H9 (cell line): ENCODE data around the gene TCF4. TPM values are rescaled to one million over a fixed set of nuclear protein-coding genes. Genes with fewer than 3 reads are reported as not detected.

Source experiments
- DNase-seq: peaks from one replicate; pipeline ENCODE4 v3.0.0-alpha.2; 2017
- H2AFZ ChIP-seq: one replicate; pipeline ENCODE4 v1.6.1; 2013; ENCODE audit warnings: mild to moderate bottlenecking, low read length, control low read depth, moderate library complexity
- H2AK5ac ChIP-seq: 2 replicates; pipeline ENCODE4 v1.6.1; 2013; ENCODE audit warnings: low read length, control low read depth, mixed read lengths; ENCODE audit not compliant: insufficient read length
- H2BK120ac ChIP-seq: one replicate; pipeline ENCODE4 v1.6.1; 2013; ENCODE audit warnings: low read depth, mild to moderate bottlenecking, low read length, control low read depth, inconsistent platforms; ENCODE audit not compliant: poor library complexity, severe bottlenecking
- H2BK12ac ChIP-seq: 2 replicates; pipeline ENCODE4 v1.6.1; 2013; ENCODE audit warnings: low read length, control low read depth, mixed read lengths, low read depth; ENCODE audit not compliant: insufficient read length
- H2BK15ac ChIP-seq: 2 replicates; pipeline ENCODE4 v1.6.1; 2013; ENCODE audit warnings: low read depth, low read length, control low read depth
- H2BK20ac ChIP-seq: one replicate; pipeline ENCODE4 v1.6.1; 2013; ENCODE audit warnings: low read depth, mild to moderate bottlenecking, low read length, control low read depth, inconsistent platforms; ENCODE audit not compliant: poor library complexity, severe bottlenecking
- H2BK5ac ChIP-seq: 2 replicates; pipeline ENCODE4 v1.6.1; 2013; ENCODE audit warnings: low read length, control low read depth, mixed read lengths; ENCODE audit not compliant: insufficient read length
- H3K14ac ChIP-seq: 2 replicates; pipeline ENCODE4 v1.6.1; 2013; ENCODE audit warnings: low read length, control low read depth; ENCODE audit not compliant: insufficient read depth
- H3K18ac ChIP-seq: 2 replicates; pipeline ENCODE4 v1.6.1; 2013; ENCODE audit warnings: low read depth, mild to moderate bottlenecking, mixed read lengths, low read length, control low read depth; ENCODE audit not compliant: insufficient read length
- H3K23ac ChIP-seq: 2 replicates; pipeline ENCODE4 v1.6.1; 2013; ENCODE audit warnings: low read length, control low read depth, mixed read lengths, low read depth; ENCODE audit not compliant: insufficient read length
- H3K23me2 ChIP-seq: 2 replicates; pipeline ENCODE4 v1.6.1; 2013; ENCODE audit warnings: low read depth, mild to moderate bottlenecking, mixed read lengths, low read length, control low read depth; ENCODE audit not compliant: insufficient read length, poor library complexity, severe bottlenecking
- H3K27ac ChIP-seq: 2 replicates; pipeline ENCODE4 v1.5.1; 2013; ENCODE audit warnings: low read length, control low read depth, mixed read lengths, low read depth; ENCODE audit not compliant: insufficient read length
- H3K27me3 ChIP-seq: 2 replicates; pipeline ENCODE4 v1.6.1; 2013; ENCODE audit warnings: low read length, control low read depth, inconsistent platforms; ENCODE audit not compliant: insufficient read depth
- H3K4ac ChIP-seq: 2 replicates; pipeline ENCODE4 v1.6.1; 2013; ENCODE audit warnings: low read depth, mild to moderate bottlenecking, control low read depth, inconsistent platforms, low read length, moderate library complexity
- H3K4me1 ChIP-seq: 2 replicates; pipeline ENCODE4 v1.6.1; 2013; ENCODE audit warnings: low read length, control low read depth, inconsistent platforms; ENCODE audit not compliant: insufficient read depth
- H3K4me2 ChIP-seq: 2 replicates; pipeline ENCODE4 v1.6.1; 2013; ENCODE audit warnings: low read length, control low read depth, mixed read lengths; ENCODE audit not compliant: insufficient read length, insufficient read depth
- H3K56ac ChIP-seq: 2 replicates; pipeline ENCODE4 v1.6.1; 2013; ENCODE audit warnings: low read depth, mild to moderate bottlenecking, mixed read lengths, low read length, control low read depth; ENCODE audit not compliant: insufficient read length
- H3K79me1 ChIP-seq: 2 replicates; pipeline ENCODE4 v1.6.1; 2013; ENCODE audit warnings: low read depth, mild to moderate bottlenecking, moderate library complexity, low read length, control low read depth, inconsistent platforms; ENCODE audit not compliant: insufficient read depth, poor library complexity, severe bottlenecking
- H3K79me2 ChIP-seq: 2 replicates; pipeline ENCODE4 v1.6.1; 2013; ENCODE audit warnings: low read length, control low read depth, inconsistent platforms; ENCODE audit not compliant: insufficient read depth
- H3K9ac ChIP-seq: 2 replicates; pipeline ENCODE4 v1.6.1; 2013; ENCODE audit warnings: low read length, control low read depth, mixed read lengths; ENCODE audit not compliant: insufficient read length; ENCODE audit errors: extremely low read depth
- H3K9me3 ChIP-seq: one replicate; pipeline ENCODE4 v1.6.1; 2013; ENCODE audit warnings: low read depth, low read length, inconsistent platforms; ENCODE audit not compliant: control insufficient read depth
- H3T11ph ChIP-seq: one replicate; pipeline ENCODE4 v1.6.1; 2013; ENCODE audit warnings: mild to moderate bottlenecking, low read length, control low read depth, inconsistent platforms
- H4K20me1 ChIP-seq: one replicate; pipeline ENCODE4 v1.6.1; 2013; ENCODE audit not compliant: control insufficient read depth, insufficient read length, insufficient read depth
- H4K5ac ChIP-seq: 2 replicates; pipeline ENCODE4 v1.6.1; 2013; ENCODE audit warnings: low read depth, mild to moderate bottlenecking, mixed read lengths, low read length, control low read depth; ENCODE audit not compliant: insufficient read length
- H4K8ac ChIP-seq: replicated peaks from 2 replicates; pipeline ENCODE4 v1.6.1; 2013; ENCODE audit warnings: low read length, control low read depth, mixed read lengths, low read depth; ENCODE audit not compliant: insufficient read length
- H4K91ac ChIP-seq: 2 replicates; pipeline ENCODE4 v1.6.1; 2013; ENCODE audit warnings: low read depth, mild to moderate bottlenecking, moderate library complexity, mixed read lengths, low read length, control low read depth; ENCODE audit not compliant: insufficient read length
- H3K27ac Mint-ChIP-seq, 3 experiments: 2 replicates in 2 of 3; 3 replicates in 1 of 3; pipeline ENCODE4 v1.8.0; 2020 to 2021; ENCODE audit warnings: mixed read lengths in 3 of 3, mild to moderate bottlenecking in 1 of 3, moderate library complexity in 1 of 3
- H3K27me3 Mint-ChIP-seq: 2 replicates; pipeline ENCODE4 v1.8.0; 2021; ENCODE audit warnings: low read depth, mild to moderate bottlenecking, moderate library complexity, mixed read lengths
- H3K36me3 Mint-ChIP-seq, 3 experiments: 2 replicates in 2 of 3; 3 replicates in 1 of 3; pipeline ENCODE4 v1.8.0; 2020 to 2021; ENCODE audit warnings: low read depth in 3 of 3, mixed read lengths in 3 of 3; ENCODE audit not compliant: insufficient read depth in 1 of 3
- H3K4me1 Mint-ChIP-seq, 2 experiments: 2 replicates each; pipeline ENCODE4 v1.8.0; 2020; ENCODE audit warnings: mixed read lengths in 2 of 2
- H3K4me3 Mint-ChIP-seq, 2 experiments: 2 replicates in 1 of 2; 3 replicates in 1 of 2; pipeline ENCODE4 v1.8.0; 2020 to 2021; ENCODE audit warnings: mild to moderate bottlenecking in 2 of 2, mixed read lengths in 2 of 2, moderate library complexity in 1 of 2
- H3K9me3 Mint-ChIP-seq, 2 experiments: 2 replicates in 1 of 2; 3 replicates in 1 of 2; pipeline ENCODE4 v1.8.0; 2020; ENCODE audit warnings: mild to moderate bottlenecking in 2 of 2, mixed read lengths in 2 of 2, moderate library complexity in 1 of 2
- WGBS: extraction: QIAGEN DNeasy Blood & Tissue Kit; methylation state at CpG from one replicate; pipeline ENCODE4 v1.1.7; 2013; ENCODE audit warnings: missing lambda C conversion rate, low lambda C conversion rate, mixed read lengths; ENCODE audit not compliant: insufficient read length; ENCODE audit errors: extremely low coverage; 5-methylcytosine and 5-hydroxymethylcytosine counted together
- total RNA-seq: library from RNA; stranded (reverse); gene quantifications from 2 replicates; pipeline ENCODE4 v1.2.1, GENCODE V29; 2021
- TF ChIP-seq, protein P1 (sequence below): fragments of 200-600 bp; sonication (generic); conservative IDR thresholded peaks from 3 replicates; pipeline ENCODE4 v1.8.0; 2021; ENCODE audit warnings: antibody characterized with exemption, mild to moderate bottlenecking

The TCF4 gene
- total RNA-seq, 1 experiment from 2014 or later: 99.4 TPM

DNA sequence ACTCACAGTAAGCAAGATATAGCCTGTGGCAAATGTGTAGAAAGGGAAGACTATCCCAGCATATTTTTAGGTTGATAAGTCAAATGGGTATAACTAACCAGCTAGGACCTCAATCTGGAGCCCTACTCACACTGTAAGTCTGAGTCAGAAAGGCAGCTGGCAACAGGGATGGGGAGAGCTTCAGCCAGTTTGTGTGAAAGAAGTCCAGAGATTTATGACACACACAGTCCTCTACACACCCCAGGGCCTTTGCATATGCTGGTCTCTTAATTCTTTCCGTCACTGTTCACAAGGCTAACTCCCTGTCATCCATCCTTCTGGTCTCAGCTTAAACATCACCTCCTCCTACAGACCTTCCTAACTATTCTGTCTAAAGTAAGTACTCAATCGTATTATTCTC lies 5.9 kb upstream of the TCF4 start:
- H3K4me1 Mint-ChIP-seq: peaks cover 2 to 11% of the 10 kb centered on the region in 2 experiments; a peak in 2 of 4 replicates
- no peaks in the 10 kb centered on the region for H4K20me1 ChIP-seq
- no peak overlapping the region for H3K23ac ChIP-seq
- H2AK5ac ChIP-seq: no peak overlapping the region
- no peak for DNase-seq
- H3K27ac ChIP-seq: no peak overlapping the region
- no peaks in the 10 kb centered on the region for H3K27me3 ChIP-seq
- no peak overlapping the region for H3K4ac ChIP-seq
- no peak overlapping the region for H3T11ph ChIP-seq
- TF ChIP-seq, protein P1, sequence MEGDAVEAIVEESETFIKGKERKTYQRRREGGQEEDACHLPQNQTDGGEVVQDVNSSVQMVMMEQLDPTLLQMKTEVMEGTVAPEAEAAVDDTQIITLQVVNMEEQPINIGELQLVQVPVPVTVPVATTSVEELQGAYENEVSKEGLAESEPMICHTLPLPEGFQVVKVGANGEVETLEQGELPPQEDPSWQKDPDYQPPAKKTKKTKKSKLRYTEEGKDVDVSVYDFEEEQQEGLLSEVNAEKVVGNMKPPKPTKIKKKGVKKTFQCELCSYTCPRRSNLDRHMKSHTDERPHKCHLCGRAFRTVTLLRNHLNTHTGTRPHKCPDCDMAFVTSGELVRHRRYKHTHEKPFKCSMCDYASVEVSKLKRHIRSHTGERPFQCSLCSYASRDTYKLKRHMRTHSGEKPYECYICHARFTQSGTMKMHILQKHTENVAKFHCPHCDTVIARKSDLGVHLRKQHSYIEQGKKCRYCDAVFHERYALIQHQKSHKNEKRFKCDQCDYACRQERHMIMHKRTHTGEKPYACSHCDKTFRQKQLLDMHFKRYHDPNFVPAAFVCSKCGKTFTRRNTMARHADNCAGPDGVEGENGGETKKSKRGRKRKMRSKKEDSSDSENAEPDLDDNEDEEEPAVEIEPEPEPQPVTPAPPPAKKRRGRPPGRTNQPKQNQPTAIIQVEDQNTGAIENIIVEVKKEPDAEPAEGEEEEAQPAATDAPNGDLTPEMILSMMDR: no peak
- no peak overlapping the region for H3K18ac ChIP-seq
- no peak overlapping the region for H4K8ac ChIP-seq
- no peak overlapping the region for H3K27ac Mint-ChIP-seq
- H3K4me3 Mint-ChIP-seq: no peak overlapping the region
- no peak overlapping the region for H4K5ac ChIP-seq
- no peak overlapping the region for H3K4me2 ChIP-seq
- no peak overlapping the region for H3K56ac ChIP-seq
- no peak overlapping the region for H3K9ac ChIP-seq
- no peaks in the 10 kb centered on the region for H3K36me3 Mint-ChIP-seq
- no peak overlapping the region for H2BK120ac ChIP-seq
- no peak overlapping the region for H2BK5ac ChIP-seq
- peaks cover 5% of the 10 kb centered on the region for H3K23me2 ChIP-seq
- H3K27me3 Mint-ChIP-seq: no peaks in the 10 kb centered on the region
- no peaks in the 10 kb centered on the region for H3K79me1 ChIP-seq
- no peaks in the 10 kb centered on the region; the same call in 1 of the 2 replicates for H3K4me1 ChIP-seq
- WGBS: no CpG with 5 or more reads among the region's 2 CpGs
- H2AFZ ChIP-seq: no peak overlapping the region
- H2BK15ac ChIP-seq: no peak overlapping the region
- no peak overlapping the region for H3K14ac ChIP-seq
- H3K79me2 ChIP-seq: no peaks in the 10 kb centered on the region
- H3K9me3 ChIP-seq: no peaks in the 10 kb centered on the region
- H2BK20ac ChIP-seq: no peak overlapping the region
- H2BK12ac ChIP-seq: no peak overlapping the region
- H3K9me3 Mint-ChIP-seq: no peaks in the 10 kb centered on the region
- H4K91ac ChIP-seq: no peak overlapping the region
